OCI-LY1 (cell line): ENCODE results near the gene MOB3C.

Experiments used
- EZH2 ChIP-seq: fragments of 200-600 bp; sonication (generic), shearing (Covaris generic); IDR thresholded peaks from 2 replicates; pipeline ENCODE4 v1.8.0; 2017; ENCODE audit warnings: borderline replicate concordance, mixed run types, mild to moderate bottlenecking, antibody characterized with exemption, low read length, moderate library complexity, mixed read lengths
- TF ChIP-seq, protein P1 (sequence below): fragments of 200-600 bp; sonication (generic), shearing (Covaris generic); IDR thresholded peaks from 2 replicates; pipeline ENCODE4 v1.5.1; 2017; ENCODE audit warnings: mild to moderate bottlenecking, antibody characterized with exemption, low read length, moderate library complexity, mixed read lengths

DNA sequence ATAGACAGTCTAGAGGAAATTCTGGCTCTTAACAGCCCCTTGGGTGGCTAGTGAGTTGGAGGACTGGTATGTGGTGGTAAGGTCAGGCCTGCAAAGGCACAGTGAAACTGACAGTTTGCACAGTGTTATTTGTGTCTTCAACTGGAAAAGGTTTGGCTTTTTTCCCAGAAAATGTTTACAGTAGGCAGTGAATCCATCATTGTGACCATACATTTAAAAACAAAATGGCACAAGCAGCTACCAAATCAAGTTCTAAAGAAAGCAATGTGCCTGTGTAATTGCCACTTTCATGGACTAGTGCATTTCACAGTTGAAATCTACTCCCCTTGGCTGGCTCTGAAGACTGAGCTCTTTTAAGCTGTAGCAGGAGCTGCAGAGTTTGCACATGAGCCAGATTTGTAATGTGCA, 26.8 kb upstream of the MOB3C start:
- TF ChIP-seq, protein P1, sequence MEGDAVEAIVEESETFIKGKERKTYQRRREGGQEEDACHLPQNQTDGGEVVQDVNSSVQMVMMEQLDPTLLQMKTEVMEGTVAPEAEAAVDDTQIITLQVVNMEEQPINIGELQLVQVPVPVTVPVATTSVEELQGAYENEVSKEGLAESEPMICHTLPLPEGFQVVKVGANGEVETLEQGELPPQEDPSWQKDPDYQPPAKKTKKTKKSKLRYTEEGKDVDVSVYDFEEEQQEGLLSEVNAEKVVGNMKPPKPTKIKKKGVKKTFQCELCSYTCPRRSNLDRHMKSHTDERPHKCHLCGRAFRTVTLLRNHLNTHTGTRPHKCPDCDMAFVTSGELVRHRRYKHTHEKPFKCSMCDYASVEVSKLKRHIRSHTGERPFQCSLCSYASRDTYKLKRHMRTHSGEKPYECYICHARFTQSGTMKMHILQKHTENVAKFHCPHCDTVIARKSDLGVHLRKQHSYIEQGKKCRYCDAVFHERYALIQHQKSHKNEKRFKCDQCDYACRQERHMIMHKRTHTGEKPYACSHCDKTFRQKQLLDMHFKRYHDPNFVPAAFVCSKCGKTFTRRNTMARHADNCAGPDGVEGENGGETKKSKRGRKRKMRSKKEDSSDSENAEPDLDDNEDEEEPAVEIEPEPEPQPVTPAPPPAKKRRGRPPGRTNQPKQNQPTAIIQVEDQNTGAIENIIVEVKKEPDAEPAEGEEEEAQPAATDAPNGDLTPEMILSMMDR: no peak
- TF ChIP-seq EZH2: no peak
